PC-3 (cell line): ENCODE data around the gene KCNQ5. TPM values are rescaled to one million over a fixed set of nuclear protein-coding genes. Genes with fewer than 3 reads are reported as not detected.

Experiments
- ATAC-seq: fragments of 200-7000 bp; cut with Tn5 transposase; 2 replicates; pipeline ENCODE4 v1.9.1; 2020; ENCODE audit warnings: mild to moderate bottlenecking, moderate library complexity
- BruUV-seq: library from RNA; stranded (reverse); fragments of 400-500 nt; replicated peaks from 2 replicates; lab custom pipeline; 2021; lab: Mats Ljungman, UMichigan
- CTCF ChIA-PET: fragments of 300-600 bp; sonication (Branson Sonifier 250); formaldehyde crosslinking; loops from one replicate; lab custom pipeline; 2022; ENCODE audit warnings: antibody characterized with exemption; lab: Charles Lee
- POLR2A ChIA-PET: fragments of 300-600 bp; sonication (Branson Sonifier 250); formaldehyde crosslinking; loops from one replicate; lab custom pipeline; 2022; ENCODE audit warnings: antibody characterized with exemption; ENCODE audit not compliant: unreplicated experiment; lab: Charles Lee
- DNase-seq: peaks from one replicate; pipeline ENCODE4 v3.0.0-alpha.2; 2015
- H2AFZ ChIP-seq: fragments of 300-600 bp; sonication (generic); 2 replicates; pipeline ENCODE4 v1.6.0; 2016; ENCODE audit warnings: antibody characterized with exemption, low read length
- H3F3A ChIP-seq: fragments of 300-600 bp; sonication (generic); one replicate; pipeline ENCODE4 v1.6.0; 2017; ENCODE audit warnings: antibody characterized with exemption, low read length, control low read depth, mild to moderate bottlenecking; ENCODE audit not compliant: unreplicated experiment
- H3K27ac ChIP-seq: fragments of 300-600 bp; sonication (generic); 2 replicates; pipeline ENCODE4 v1.5.1; 2016; ENCODE audit warnings: mild to moderate bottlenecking, low read length
- H3K27me3 ChIP-seq: fragments of 300-600 bp; sonication (generic); 2 replicates; pipeline ENCODE4 v1.6.1; 2016; ENCODE audit warnings: low read length, mixed read lengths
- H3K36me3 ChIP-seq: fragments of 300-600 bp; sonication (generic); 2 replicates; pipeline ENCODE4 v1.6.1; 2016; ENCODE audit warnings: low read depth, mixed run types, low read length, mixed read lengths
- H3K4me1 ChIP-seq: fragments of 300-600 bp; sonication (generic); 2 replicates; pipeline ENCODE4 v1.5.1; 2016; ENCODE audit warnings: low read length; ENCODE audit not compliant: insufficient read depth
- H3K4me2 ChIP-seq: fragments of 300-600 bp; sonication (generic); 2 replicates; pipeline ENCODE4 v1.6.0; 2016; ENCODE audit warnings: low read length
- H3K4me3 ChIP-seq: fragments of 300-600 bp; sonication (generic); 2 replicates; pipeline ENCODE4 v1.5.1; 2016; ENCODE audit warnings: mild to moderate bottlenecking, low read length, mixed read lengths
- H3K79me2 ChIP-seq: fragments of 300-600 bp; sonication (generic); 2 replicates; pipeline ENCODE4 v1.6.1; 2017; ENCODE audit warnings: low read length, mixed read lengths
- H3K9ac ChIP-seq: fragments of 300-600 bp; sonication (generic); 2 replicates; pipeline ENCODE4 v1.6.0; 2016; ENCODE audit warnings: mild to moderate bottlenecking, low read length
- H3K9me2 ChIP-seq: fragments of 300-600 bp; sonication (generic); replicated peaks from 2 replicates; pipeline ENCODE4 v1.6.1; 2016; ENCODE audit warnings: mixed run types, low read length, mixed read lengths
- H3K9me3 ChIP-seq: fragments of 300-600 bp; sonication (generic); 2 replicates; pipeline ENCODE4 v1.6.1; 2016; ENCODE audit warnings: low read length, mixed read lengths
- H4K20me1 ChIP-seq: fragments of 300-600 bp; sonication (generic); 2 replicates; pipeline ENCODE4 v1.6.1; 2016; ENCODE audit warnings: low read length, mixed read lengths
- EZH2 ChIP-seq: fragments of 300-600 bp; sonication (generic); IDR thresholded peaks from one replicate; pipeline ENCODE4 v1.6.1; 2017; ENCODE audit warnings: antibody characterized with exemption, mild to moderate bottlenecking, low read length; ENCODE audit not compliant: unreplicated experiment
- EZH2phosphoT487 ChIP-seq: fragments of 300-600 bp; sonication (generic); IDR thresholded peaks from 2 replicates; pipeline ENCODE4 v1.6.1; 2018; ENCODE audit warnings: mild to moderate bottlenecking, antibody characterized with exemption, low read length, borderline replicate concordance
- intact Hi-C: fragments of 100-400 bp; cut with micrococcal nuclease; formaldehyde crosslinking; loops from 2 replicates; pipeline ENCODE4 v1.9.0; 2023
- total RNA-seq: library from RNA; depleted of rRNA; stranded (reverse); fragments of >200 nt; gene quantifications from 2 replicates; pipeline ENCODE4 v1.2.3, GENCODE V29; 2014
- TF ChIP-seq, protein P1 (sequence below): fragments of 300-600 bp; sonication (generic); conservative IDR thresholded peaks from 2 replicates; pipeline ENCODE4 v1.5.1; 2017; ENCODE audit warnings: antibody characterized with exemption, low read depth, mild to moderate bottlenecking, low read length

Gene KCNQ5
- total RNA-seq, 1 experiment from 2014 or later: not detected

DNA sequence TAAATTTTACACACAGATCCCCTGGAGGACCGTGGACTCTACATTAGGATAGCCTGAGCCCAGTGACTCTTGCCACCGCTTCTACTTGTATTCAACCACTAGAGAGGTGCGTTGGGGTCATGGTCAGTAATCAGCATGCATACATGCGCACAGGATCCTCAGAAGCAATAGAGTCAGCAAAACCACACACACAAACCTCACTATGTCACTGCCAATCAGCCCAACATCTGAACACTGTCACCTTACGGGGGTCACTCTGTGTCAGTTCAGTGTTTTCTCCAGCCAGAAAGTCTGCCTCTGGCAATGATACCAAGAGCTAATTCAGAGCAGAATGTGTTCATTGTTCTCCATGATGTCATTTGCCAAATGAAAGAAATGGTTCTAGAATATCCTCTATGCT is 378.1 kb downstream of the KCNQ5 start:
- H3K27ac ChIP-seq: no peak overlapping the region
- no peaks in the 10 kb centered on the region for H3F3A ChIP-seq
- H3K4me1 ChIP-seq: no peaks in the 10 kb centered on the region
- POLR2A ChIA-PET: no interaction called here
- CTCF ChIA-PET: no interaction called here
- H4K20me1 ChIP-seq: no peaks in the 10 kb centered on the region
- intact Hi-C loops: no loop called here
- no peaks in the 10 kb centered on the region for H3K27me3 ChIP-seq
- no peak overlapping the region for H3K4me2 ChIP-seq
- no peak overlapping the region for H2AFZ ChIP-seq
- no peaks in the 10 kb centered on the region for H3K9me2 ChIP-seq
- no peaks in the 10 kb centered on the region for H3K36me3 ChIP-seq
- no TSS peak for BruUV-seq
- no peak overlapping the region for H3K4me3 ChIP-seq
- TF ChIP-seq, protein P1, sequence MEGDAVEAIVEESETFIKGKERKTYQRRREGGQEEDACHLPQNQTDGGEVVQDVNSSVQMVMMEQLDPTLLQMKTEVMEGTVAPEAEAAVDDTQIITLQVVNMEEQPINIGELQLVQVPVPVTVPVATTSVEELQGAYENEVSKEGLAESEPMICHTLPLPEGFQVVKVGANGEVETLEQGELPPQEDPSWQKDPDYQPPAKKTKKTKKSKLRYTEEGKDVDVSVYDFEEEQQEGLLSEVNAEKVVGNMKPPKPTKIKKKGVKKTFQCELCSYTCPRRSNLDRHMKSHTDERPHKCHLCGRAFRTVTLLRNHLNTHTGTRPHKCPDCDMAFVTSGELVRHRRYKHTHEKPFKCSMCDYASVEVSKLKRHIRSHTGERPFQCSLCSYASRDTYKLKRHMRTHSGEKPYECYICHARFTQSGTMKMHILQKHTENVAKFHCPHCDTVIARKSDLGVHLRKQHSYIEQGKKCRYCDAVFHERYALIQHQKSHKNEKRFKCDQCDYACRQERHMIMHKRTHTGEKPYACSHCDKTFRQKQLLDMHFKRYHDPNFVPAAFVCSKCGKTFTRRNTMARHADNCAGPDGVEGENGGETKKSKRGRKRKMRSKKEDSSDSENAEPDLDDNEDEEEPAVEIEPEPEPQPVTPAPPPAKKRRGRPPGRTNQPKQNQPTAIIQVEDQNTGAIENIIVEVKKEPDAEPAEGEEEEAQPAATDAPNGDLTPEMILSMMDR: no peak
- TF ChIP-seq EZH2phosphoT487: no peak
- no peak for TF ChIP-seq EZH2
- ATAC-seq: no peak
- no peaks in the 10 kb centered on the region for H3K9me3 ChIP-seq
- H3K9ac ChIP-seq: no peak overlapping the region
- no peaks in the 10 kb centered on the region for H3K79me2 ChIP-seq
- no peak for DNase-seq

DNA sequence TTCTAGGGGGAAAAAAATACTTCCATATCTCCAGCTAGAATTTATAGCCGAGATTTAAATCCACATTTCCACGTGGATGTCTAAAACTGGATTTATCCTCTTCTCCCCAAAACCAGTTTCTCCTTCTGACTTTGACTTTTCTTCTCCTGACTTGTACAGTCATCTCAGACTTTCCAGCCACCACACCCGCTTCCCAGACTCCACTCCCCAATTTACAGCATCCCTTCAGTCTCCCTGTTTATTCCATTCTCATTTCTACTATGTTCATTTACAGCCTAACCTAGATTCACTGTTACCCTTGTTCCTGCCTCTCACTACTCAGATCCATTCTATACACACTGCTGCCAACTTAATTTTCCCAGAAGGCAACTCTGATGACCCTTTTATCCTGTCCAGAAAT is 378.6 kb downstream of the KCNQ5 start:
- H3K79me2 ChIP-seq: no peaks in the 10 kb centered on the region
- no peak for TF ChIP-seq EZH2
- H4K20me1 ChIP-seq: no peaks in the 10 kb centered on the region
- H3K9me3 ChIP-seq: no peaks in the 10 kb centered on the region
- no peak overlapping the region for H3K9ac ChIP-seq
- intact Hi-C loops: no loop called here
- CTCF ChIA-PET: no interaction called here
- no peaks in the 10 kb centered on the region for H3K9me2 ChIP-seq
- H3K27me3 ChIP-seq: no peaks in the 10 kb centered on the region
- H3K4me3 ChIP-seq: no peak overlapping the region
- H3K4me2 ChIP-seq: no peak overlapping the region
- H3K4me1 ChIP-seq: no peaks in the 10 kb centered on the region
- no peak for DNase-seq
- POLR2A ChIA-PET: no interaction called here
- no TSS peak for BruUV-seq
- no peaks in the 10 kb centered on the region for H3F3A ChIP-seq
- no peak overlapping the region for H2AFZ ChIP-seq
- no peak overlapping the region for H3K27ac ChIP-seq
- no peaks in the 10 kb centered on the region for H3K36me3 ChIP-seq
- ATAC-seq: no peak

DNA sequence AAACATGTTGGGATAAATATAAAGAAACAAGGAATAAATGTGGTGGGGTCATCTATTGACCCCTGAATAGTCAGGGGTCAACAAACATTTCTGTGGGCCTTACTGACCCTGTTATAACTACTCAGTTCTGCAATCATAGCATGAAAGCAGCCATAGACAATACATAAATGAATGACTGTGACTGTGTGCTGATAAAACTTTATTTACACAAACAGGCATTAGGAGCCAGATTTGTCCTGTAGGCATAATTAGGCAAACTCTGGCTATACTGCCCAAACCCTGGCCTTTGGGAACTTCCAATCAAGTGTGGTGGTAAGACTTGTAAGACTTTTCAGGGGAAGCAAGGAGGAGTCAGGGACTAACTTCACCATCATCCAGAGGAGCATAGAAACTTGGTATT is 380.7 kb downstream of the KCNQ5 start:
- TF ChIP-seq, protein P1: no peak
- no peak for TF ChIP-seq EZH2phosphoT487
- no peak for TF ChIP-seq EZH2
- ATAC-seq (no peak), DNase-seq (no peak)
- H2AFZ ChIP-seq: no peak overlapping the region
- H3K9me3 ChIP-seq: no peaks in the 10 kb centered on the region
- H3K9ac ChIP-seq: no peak overlapping the region
- intact Hi-C loops: no loop called here
- no peak overlapping the region for H3K4me3 ChIP-seq
- H3K27ac ChIP-seq: no peak overlapping the region
- H3K9me2 ChIP-seq: no peaks in the 10 kb centered on the region
- H3K4me1 ChIP-seq: no peaks in the 10 kb centered on the region
- no peaks in the 10 kb centered on the region for H4K20me1 ChIP-seq
- ChIA-PET POLR2A (interaction anchor here (0.6 kb wide), 1 partner anchor 74 kb away, joined by 3 read pairs; no protein-coding TSS in a partner anchor), CTCF (no interaction called here)
- no peaks in the 10 kb centered on the region for H3K36me3 ChIP-seq
- no TSS peak for BruUV-seq
- H3K4me2 ChIP-seq: no peak overlapping the region
- no peaks in the 10 kb centered on the region for H3F3A ChIP-seq
- no peaks in the 10 kb centered on the region for H3K27me3 ChIP-seq
- H3K79me2 ChIP-seq: no peaks in the 10 kb centered on the region
